SK-N-SH treated with all-trans-retinoic acid at 6 μM for 48 hours (cell line): ENCODE results near the gene KATNA1.

Experiments
- ARNTL ChIP-seq: fragments of 450-650 bp; formaldehyde crosslinking; IDR thresholded peaks from 2 replicates; pipeline ENCODE4 v1.5.0; 2020; ENCODE audit warnings: low read depth, mild to moderate bottlenecking, moderate library complexity, borderline replicate concordance
- ESRRG ChIP-seq: fragments of 250-450 bp; sonication (Bioruptor Pico); IDR thresholded peaks from 2 replicates; pipeline ENCODE4 v1.6.1; 2021; ENCODE audit warnings: mild to moderate bottlenecking
- OSR1 ChIP-seq: fragments of 250-450 bp; sonication (Bioruptor Pico); IDR thresholded peaks from 2 replicates; pipeline ENCODE4 v1.8.0; 2022; ENCODE audit warnings: moderate library complexity, mild to moderate bottlenecking, inconsistent platforms
- PPARA ChIP-seq: fragments of 250-450 bp; sonication (Bioruptor Pico); IDR thresholded peaks from 2 replicates; pipeline ENCODE4 v1.5.0; 2020; ENCODE audit warnings: mild to moderate bottlenecking, borderline replicate concordance
- RARB ChIP-seq: fragments of 250-450 bp; sonication (Bioruptor Pico); IDR thresholded peaks from 2 replicates; pipeline ENCODE4 v1.8.0; 2021; ENCODE audit warnings: mild to moderate bottlenecking, moderate library complexity
- SNAI2 ChIP-seq: fragments of 250-450 bp; sonication (Bioruptor Pico); IDR thresholded peaks from 2 replicates; pipeline ENCODE4 v1.5.0; 2020; ENCODE audit warnings: mild to moderate bottlenecking, moderate library complexity
- ZFP30 ChIP-seq: fragments of 450-650 bp; formaldehyde crosslinking; IDR thresholded peaks from 2 replicates; pipeline ENCODE4 v1.5.0; 2022; ENCODE audit warnings: mild to moderate bottlenecking, moderate library complexity
- ZNF8 ChIP-seq: fragments of 450-650 bp; formaldehyde crosslinking; IDR thresholded peaks from 2 replicates; pipeline ENCODE4 v1.5.0; 2020; ENCODE audit warnings: mild to moderate bottlenecking, moderate library complexity
- TF ChIP-seq, protein P1 (sequence below): fragments of 250-450 bp; sonication (Bioruptor Pico); IDR thresholded peaks from 2 replicates; pipeline ENCODE4 v1.5.1; 2020; ENCODE audit warnings: low read depth, mild to moderate bottlenecking, moderate library complexity
- TF ChIP-seq, protein P2 (sequence below): fragments of 250-450 bp; sonication (Bioruptor Pico); IDR thresholded peaks from 2 replicates; pipeline ENCODE4 v1.8.0; 2021; ENCODE audit warnings: low read depth, mild to moderate bottlenecking, moderate library complexity, borderline replicate concordance
- TF ChIP-seq, protein P3 (sequence below): fragments of 250-450 bp; sonication (Bioruptor Pico); IDR thresholded peaks from 2 replicates; pipeline ENCODE4 v1.8.0; 2020; ENCODE audit warnings: mild to moderate bottlenecking, moderate library complexity, borderline replicate concordance
- TF ChIP-seq, protein P4 (sequence below): fragments of 250-450 bp; sonication (Bioruptor Pico); IDR thresholded peaks from 2 replicates; pipeline ENCODE4 v1.5.1; 2021; ENCODE audit warnings: mild to moderate bottlenecking, moderate library complexity

DNA sequence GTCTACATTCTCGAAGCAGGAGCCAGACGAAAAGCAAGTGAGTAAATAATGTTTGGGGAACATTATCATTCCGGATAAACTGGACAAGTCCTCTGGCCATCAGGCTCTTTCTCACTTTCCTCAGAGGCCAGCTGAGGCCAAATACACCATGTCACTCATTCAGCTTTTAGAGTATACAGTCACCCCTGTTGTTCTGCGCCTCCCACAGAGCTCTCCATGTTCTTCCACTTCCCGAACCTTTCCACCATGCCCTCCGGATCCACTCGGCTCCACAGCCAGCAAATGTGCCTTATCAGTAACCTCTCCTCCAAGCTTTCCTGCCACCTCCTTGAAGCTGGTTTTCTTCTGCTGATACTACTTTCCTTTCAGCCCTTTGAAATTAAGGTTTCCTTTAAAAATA, 37.7 kb upstream of the KATNA1 start:
- TF ChIP-seq ZNF8 (CRISPR knock-in tag) (no peak), PPARA (CRISPR knock-in tag) (no peak), OSR1 (CRISPR knock-in tag) (no peak), RARB (CRISPR knock-in tag) (no peak), SNAI2 (no peak), ARNTL (CRISPR knock-in tag) (no peak), ESRRG (CRISPR knock-in tag) (no peak), ZFP30 (CRISPR knock-in tag) (no peak)
- TF ChIP-seq, protein P1, sequence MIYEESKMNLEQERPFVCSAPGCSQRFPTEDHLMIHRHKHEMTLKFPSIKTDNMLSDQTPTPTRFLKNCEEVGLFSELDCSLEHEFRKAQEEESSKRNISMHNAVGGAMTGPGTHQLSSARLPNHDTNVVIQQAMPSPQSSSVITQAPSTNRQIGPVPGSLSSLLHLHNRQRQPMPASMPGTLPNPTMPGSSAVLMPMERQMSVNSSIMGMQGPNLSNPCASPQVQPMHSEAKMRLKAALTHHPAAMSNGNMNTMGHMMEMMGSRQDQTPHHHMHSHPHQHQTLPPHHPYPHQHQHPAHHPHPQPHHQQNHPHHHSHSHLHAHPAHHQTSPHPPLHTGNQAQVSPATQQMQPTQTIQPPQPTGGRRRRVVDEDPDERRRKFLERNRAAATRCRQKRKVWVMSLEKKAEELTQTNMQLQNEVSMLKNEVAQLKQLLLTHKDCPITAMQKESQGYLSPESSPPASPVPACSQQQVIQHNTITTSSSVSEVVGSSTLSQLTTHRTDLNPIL (CRISPR knock-in tag): no peak
- TF ChIP-seq, protein P2, sequence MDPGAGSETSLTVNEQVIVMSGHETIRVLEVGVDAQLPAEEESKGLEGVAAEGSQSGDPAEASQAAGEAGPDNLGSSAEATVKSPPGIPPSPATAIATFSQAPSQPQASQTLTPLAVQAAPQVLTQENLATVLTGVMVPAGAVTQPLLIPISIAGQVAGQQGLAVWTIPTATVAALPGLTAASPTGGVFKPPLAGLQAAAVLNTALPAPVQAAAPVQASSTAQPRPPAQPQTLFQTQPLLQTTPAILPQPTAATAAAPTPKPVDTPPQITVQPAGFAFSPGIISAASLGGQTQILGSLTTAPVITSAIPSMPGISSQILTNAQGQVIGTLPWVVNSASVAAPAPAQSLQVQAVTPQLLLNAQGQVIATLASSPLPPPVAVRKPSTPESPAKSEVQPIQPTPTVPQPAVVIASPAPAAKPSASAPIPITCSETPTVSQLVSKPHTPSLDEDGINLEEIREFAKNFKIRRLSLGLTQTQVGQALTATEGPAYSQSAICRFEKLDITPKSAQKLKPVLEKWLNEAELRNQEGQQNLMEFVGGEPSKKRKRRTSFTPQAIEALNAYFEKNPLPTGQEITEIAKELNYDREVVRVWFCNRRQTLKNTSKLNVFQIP (CRISPR knock-in tag): no peak
- TF ChIP-seq, protein P3, sequence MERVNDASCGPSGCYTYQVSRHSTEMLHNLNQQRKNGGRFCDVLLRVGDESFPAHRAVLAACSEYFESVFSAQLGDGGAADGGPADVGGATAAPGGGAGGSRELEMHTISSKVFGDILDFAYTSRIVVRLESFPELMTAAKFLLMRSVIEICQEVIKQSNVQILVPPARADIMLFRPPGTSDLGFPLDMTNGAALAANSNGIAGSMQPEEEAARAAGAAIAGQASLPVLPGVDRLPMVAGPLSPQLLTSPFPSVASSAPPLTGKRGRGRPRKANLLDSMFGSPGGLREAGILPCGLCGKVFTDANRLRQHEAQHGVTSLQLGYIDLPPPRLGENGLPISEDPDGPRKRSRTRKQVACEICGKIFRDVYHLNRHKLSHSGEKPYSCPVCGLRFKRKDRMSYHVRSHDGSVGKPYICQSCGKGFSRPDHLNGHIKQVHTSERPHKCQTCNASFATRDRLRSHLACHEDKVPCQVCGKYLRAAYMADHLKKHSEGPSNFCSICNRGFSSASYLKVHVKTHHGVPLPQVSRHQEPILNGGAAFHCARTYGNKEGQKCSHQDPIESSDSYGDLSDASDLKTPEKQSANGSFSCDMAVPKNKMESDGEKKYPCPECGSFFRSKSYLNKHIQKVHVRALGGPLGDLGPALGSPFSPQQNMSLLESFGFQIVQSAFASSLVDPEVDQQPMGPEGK (CRISPR knock-in tag): no peak
- TF ChIP-seq, protein P4, sequence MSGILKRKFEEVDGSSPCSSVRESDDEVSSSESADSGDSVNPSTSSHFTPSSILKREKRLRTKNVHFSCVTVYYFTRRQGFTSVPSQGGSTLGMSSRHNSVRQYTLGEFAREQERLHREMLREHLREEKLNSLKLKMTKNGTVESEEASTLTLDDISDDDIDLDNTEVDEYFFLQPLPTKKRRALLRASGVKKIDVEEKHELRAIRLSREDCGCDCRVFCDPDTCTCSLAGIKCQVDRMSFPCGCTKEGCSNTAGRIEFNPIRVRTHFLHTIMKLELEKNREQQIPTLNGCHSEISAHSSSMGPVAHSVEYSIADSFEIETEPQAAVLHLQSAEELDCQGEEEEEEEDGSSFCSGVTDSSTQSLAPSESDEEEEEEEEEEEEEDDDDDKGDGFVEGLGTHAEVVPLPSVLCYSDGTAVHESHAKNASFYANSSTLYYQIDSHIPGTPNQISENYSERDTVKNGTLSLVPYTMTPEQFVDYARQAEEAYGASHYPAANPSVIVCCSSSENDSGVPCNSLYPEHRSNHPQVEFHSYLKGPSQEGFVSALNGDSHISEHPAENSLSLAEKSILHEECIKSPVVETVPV (CRISPR knock-in tag): no peak
